ENCODE data around the gene TMEM163. TPM values are rescaled to one million over a fixed set of nuclear protein-coding genes. Genes with fewer than 3 reads are reported as not detected.

TMEM163 gene
- total and polyA plus RNA-seq, 8 donors: 0.58 to 16.7 (median 3.2) TPM; not detected in 1

DNA sequence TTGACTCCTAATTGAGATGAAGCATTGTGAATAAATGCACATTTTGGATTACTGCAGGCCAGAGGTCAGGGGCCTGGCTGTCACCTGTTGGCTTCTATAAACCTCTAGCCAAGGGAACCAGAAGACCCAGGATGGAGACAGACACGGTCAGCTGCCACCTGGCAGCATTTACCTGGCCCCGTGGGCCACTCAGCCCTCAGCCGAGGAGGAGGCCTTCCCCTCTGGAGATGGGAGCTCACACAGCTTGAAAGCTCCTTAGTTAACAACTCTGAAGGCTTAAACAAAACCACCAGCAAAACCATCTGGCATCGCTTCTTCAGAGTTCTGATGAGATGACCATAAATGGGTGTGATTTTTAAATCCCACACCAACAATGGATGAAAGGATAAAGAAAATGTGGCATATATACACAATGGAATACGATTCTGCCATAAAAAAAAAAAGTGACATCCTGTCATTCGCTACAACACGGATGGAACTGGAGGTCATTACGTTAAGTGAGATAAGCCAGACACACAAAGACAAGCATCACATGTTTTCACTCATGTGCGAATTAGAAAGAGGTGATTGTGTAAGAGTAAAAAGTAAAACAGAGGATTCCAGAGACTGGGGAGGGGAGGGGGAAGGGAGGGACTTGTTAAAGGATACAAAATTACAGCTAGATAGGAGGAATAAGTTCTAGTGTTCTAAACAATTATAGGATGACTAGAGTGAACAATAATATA, 218.4 kb downstream of the TMEM163 start:
- no peaks in the 10 kb centered on the region for H3K27me3 ChIP-seq
- H3K36me3 ChIP-seq: no peaks in the 10 kb centered on the region
- 72 to 83% (median 77%) methylated on average over 8 to 9 of the region's 9 CpGs for WGBS, 5 donors
- no peak for DNase-seq
- no peaks in the 10 kb centered on the region for H3K9me3 ChIP-seq
- H3K4me3 ChIP-seq: no peak overlapping the region
- H3K27ac ChIP-seq: no peak overlapping the region
- intact Hi-C loops (cut with DNase I; ENCODE audit: low total_unique reads): no loop called here
- no peaks in the 10 kb centered on the region for H3K4me1 ChIP-seq
- no peak for TF ChIP-seq POLR2A (IDR thresholded peaks at IDR 0.05)
- TF ChIP-seq EP300 (IDR thresholded peaks at IDR 0.05): no peak
- TF ChIP-seq, protein P1, sequence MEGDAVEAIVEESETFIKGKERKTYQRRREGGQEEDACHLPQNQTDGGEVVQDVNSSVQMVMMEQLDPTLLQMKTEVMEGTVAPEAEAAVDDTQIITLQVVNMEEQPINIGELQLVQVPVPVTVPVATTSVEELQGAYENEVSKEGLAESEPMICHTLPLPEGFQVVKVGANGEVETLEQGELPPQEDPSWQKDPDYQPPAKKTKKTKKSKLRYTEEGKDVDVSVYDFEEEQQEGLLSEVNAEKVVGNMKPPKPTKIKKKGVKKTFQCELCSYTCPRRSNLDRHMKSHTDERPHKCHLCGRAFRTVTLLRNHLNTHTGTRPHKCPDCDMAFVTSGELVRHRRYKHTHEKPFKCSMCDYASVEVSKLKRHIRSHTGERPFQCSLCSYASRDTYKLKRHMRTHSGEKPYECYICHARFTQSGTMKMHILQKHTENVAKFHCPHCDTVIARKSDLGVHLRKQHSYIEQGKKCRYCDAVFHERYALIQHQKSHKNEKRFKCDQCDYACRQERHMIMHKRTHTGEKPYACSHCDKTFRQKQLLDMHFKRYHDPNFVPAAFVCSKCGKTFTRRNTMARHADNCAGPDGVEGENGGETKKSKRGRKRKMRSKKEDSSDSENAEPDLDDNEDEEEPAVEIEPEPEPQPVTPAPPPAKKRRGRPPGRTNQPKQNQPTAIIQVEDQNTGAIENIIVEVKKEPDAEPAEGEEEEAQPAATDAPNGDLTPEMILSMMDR (IDR thresholded peaks at IDR 0.05): no peak
- TF ChIP-seq POLR2AphosphoS5 (IDR thresholded peaks at IDR 0.05): no peak

DNA sequence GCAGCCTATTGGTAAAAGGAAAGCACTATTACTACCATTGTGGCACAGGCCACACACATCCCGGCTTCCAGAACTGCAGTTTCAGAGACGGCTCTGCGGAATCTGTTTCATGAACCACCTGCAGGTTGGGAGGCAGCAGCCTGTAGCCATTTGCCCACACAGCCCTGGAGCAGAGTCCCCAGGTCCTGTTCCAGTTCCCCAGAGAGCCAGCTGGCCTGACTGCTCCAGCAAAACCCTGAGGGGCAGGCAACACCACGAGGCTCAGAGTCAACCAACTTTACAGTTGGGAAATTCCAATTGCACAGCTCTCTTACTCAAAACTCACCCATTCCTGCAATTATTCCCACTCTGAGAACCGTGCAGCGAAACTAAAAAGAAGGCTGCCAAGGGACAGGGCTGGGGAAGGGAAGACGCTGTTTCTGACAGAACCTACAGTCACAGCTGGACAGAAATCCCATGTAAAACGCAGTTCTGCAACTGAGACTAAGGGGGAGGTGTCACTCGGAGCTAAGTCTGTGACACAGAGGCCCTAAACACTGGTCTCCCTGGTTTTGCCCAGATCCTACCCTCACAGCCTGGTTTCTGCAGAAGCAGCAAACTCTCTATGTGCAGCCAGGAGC, 219.4 kb downstream of the TMEM163 start:
- TF ChIP-seq POLR2AphosphoS5 (IDR thresholded peaks at IDR 0.05) (no peak), EP300 (IDR thresholded peaks at IDR 0.05) (no peak)
- TF ChIP-seq, protein P1 (IDR thresholded peaks at IDR 0.05): no peak
- Histone ChIP-seq H3K4me1 (no peaks in the 10 kb centered on the region), H3K27ac (no peak overlapping the region), H3K27me3 (no peaks in the 10 kb centered on the region), H3K36me3 (no peaks in the 10 kb centered on the region), H3K4me3 (no peak overlapping the region), H3K9me3 (no peaks in the 10 kb centered on the region)
- 58 to 77% (median 71%) methylated on average over 9 of the region's 9 CpGs for WGBS, 5 donors
- DNase-seq: no peak
- intact Hi-C loops (cut with DNase I; ENCODE audit: low total_unique reads): no loop called here

DNA sequence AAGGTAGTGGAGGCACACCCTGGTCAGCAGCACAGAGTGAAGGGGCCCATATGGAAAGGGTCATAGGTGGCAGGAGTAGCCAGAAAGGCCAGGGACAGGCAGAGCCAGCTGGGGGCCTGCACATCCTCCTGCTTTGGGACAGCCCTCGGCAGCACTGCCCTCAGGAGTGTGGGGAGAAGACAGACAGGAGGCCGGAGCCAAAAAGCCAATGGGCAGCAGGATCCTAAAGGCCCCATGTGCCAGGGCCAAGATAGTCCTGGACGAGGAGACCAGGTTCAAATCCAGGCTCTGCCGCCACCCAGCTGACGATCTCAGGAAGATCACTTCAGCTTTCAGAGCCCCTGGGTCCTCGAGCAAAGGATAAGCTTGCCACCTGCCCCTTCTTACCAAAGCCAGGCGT, 220.1 kb downstream of the TMEM163 start:
- Histone ChIP-seq H3K27me3 (no peaks in the 10 kb centered on the region), H3K9me3 (no peaks in the 10 kb centered on the region), H3K36me3 (no peaks in the 10 kb centered on the region), H3K27ac (no peak overlapping the region), H3K4me1 (no peaks in the 10 kb centered on the region), H3K4me3 (no peak overlapping the region)
- intact Hi-C loops (cut with DNase I; ENCODE audit: low total_unique reads): no loop called here
- DNase-seq: no peak
- TF ChIP-seq EP300 (IDR thresholded peaks at IDR 0.05) (no peak), POLR2AphosphoS5 (IDR thresholded peaks at IDR 0.05) (no peak)
- TF ChIP-seq, protein P1 (IDR thresholded peaks at IDR 0.05): no peak
- WGBS, 5 donors: 81 to 90% (median 85%) methylated on average over 6 to 7 of the region's 7 CpGs

DNA sequence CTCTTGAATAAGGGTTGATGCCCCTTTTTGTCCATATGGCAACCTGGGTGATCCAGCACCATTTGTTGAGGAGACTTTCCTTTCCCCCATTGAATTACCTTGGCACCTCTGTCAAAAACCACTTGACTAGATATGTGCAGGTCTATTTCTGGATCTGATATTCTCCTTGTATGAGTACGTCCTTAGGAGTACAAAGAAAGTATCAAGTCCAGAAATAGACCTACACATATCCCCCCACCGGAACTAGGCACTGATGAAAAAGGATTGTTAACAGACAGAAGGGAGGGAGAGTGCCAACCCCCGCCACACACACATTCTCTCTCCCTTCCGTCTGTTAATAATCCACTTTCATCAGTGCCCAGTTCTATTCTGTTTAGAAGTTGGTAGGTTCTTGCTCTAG, 225.0 kb downstream of the TMEM163 start:
- intact Hi-C loops (cut with DNase I; ENCODE audit: low total_unique reads): no loop called here
- Histone ChIP-seq H3K36me3 (no peaks in the 10 kb centered on the region), H3K9me3 (no peaks in the 10 kb centered on the region), H3K27me3 (peaks cover 0 to 3% (median 0%) of the 10 kb centered on the region in 3 donors), H3K27ac (no peak overlapping the region), H3K4me3 (no peak overlapping the region), H3K4me1 (peaks cover 0 to 6% (median 0%) of the 10 kb centered on the region in 4 donors)
- DNase-seq: no peak
- TF ChIP-seq POLR2AphosphoS5 (IDR thresholded peaks at IDR 0.05) (no peak), EP300 (IDR thresholded peaks at IDR 0.05) (no peak), POLR2A (IDR thresholded peaks at IDR 0.05) (no peak)
- TF ChIP-seq, protein P1 (IDR thresholded peaks at IDR 0.05): no peak
- WGBS, 5 donors: 83 to 97% (median 91%) methylated on average over 4 of the region's 4 CpGs

Measured in stomach (tissue), 9 donors.